Measurements from ENCODE around the gene SGIP1.

SGIP1 gene

DNA sequence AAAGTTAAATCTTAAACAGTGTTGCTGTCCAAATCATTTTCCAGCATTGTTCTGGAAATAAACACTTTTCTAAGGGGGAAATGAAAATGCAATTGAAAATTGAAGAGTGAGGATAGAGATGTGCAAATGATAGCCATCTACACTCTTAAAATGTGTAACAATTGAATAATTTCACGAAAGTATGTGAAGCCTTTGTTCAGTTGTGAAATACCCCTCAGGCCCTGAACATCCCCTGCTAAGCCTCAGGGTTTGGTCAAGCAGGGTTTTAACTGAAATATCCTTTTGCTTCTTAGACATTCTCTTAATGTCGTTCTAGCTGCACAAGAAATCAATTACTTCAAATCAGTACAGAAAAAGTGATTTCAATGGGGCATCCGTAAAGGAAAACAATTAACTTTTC lies 152.5 kb downstream of the SGIP1 start:
- Histone ChIP-seq H3K27ac (replicated peaks; ENCODE audit: low read length) (no peak overlapping the region), H4K8ac (ENCODE audit: low read depth, low read length) (no peak overlapping the region), H2BK120ac (ENCODE audit: low read depth, low read length) (no peak overlapping the region), H3K4me3 (ENCODE audit: low read length in 2 of 2) (no peak overlapping the region), H3K4ac (ENCODE audit: low read length) (no peak overlapping the region), H3K14ac (ENCODE audit: low read length) (no peak overlapping the region), H3K23ac (ENCODE audit: low read depth, low read length, poor library complexity) (no peak overlapping the region), H3K4me2 (ENCODE audit: insufficient read depth, low read length, poor library complexity, severe bottlenecking) (no peak overlapping the region), H3K36me3 (replicated peaks in 1 of 2; ENCODE audit: control insufficient read depth in 2 of 2, insufficient read depth in 2 of 2, low read length in 2 of 2) (peaks cover 0 to 1% of the 10 kb centered on the region in 2 donors), H3K9ac (ENCODE audit: low read depth, low read length, poor library complexity) (no peak overlapping the region), H2BK15ac (ENCODE audit: low read length) (no peak overlapping the region), H2AK5ac (ENCODE audit: low read depth, low read length) (no peak overlapping the region), H3K27me3 (ENCODE audit: control insufficient read depth in 3 of 3, insufficient read depth in 3 of 3, low read depth in 1 of 3, low read length in 3 of 3) (no peaks in the 10 kb centered on the region), H2AFZ (ENCODE audit: low read length) (no peak overlapping the region), H2BK12ac (ENCODE audit: low read length) (no peak overlapping the region), H2BK5ac (ENCODE audit: low read length) (no peak overlapping the region), H3K79me1 (ENCODE audit: low read depth, low read length) (no peaks in the 10 kb centered on the region), H3K18ac (ENCODE audit: low read length) (no peak overlapping the region), H4K91ac (ENCODE audit: low read depth, low read length, poor library complexity) (no peak overlapping the region), H3K9me3 (replicated peaks in 1 of 2; ENCODE audit: control insufficient read depth in 2 of 2, insufficient read depth in 1 of 2, low read depth in 1 of 2, low read length in 2 of 2) (no peaks in the 10 kb centered on the region), H3K4me1 (ENCODE audit: control insufficient read depth in 2 of 2, insufficient read depth in 1 of 2, low read depth in 1 of 2, low read length in 2 of 2) (peaks cover 0 to 4% of the 10 kb centered on the region in 2 donors)
- WGBS, 2 donors (ENCODE audit: extremely low coverage in 2 of 2, insufficient read length in 2 of 2, insufficient replicate concordance in 1 of 2): no CpG with 5 or more reads among the region's 3 CpGs
- DNase-seq (ENCODE audit: low spot score): no peak

DNA sequence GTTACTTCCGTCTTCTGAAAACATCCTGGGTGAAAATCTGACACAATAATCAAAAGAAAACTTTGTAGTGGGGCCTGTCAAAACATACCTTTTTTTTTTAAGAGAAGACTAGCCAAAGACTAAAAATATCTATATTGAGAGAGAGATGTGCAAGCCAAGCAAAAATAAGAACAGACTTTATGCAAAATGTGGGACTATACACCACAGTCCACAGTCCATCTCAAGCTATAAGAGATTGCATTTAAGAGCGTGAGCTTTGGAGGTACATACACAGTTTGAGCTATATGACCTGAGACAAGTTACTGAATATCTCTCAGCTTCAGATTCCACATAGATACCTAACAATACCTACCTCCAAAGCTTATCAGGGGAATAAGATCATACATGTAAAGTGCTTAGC lies 153.4 kb downstream of the SGIP1 start:
- WGBS, 2 donors (ENCODE audit: extremely low coverage in 2 of 2, insufficient read length in 2 of 2, insufficient replicate concordance in 1 of 2): no CpG with 5 or more reads among the region's 2 CpGs
- H2BK15ac ChIP-seq (ENCODE audit: low read length): no peak overlapping the region

DNA sequence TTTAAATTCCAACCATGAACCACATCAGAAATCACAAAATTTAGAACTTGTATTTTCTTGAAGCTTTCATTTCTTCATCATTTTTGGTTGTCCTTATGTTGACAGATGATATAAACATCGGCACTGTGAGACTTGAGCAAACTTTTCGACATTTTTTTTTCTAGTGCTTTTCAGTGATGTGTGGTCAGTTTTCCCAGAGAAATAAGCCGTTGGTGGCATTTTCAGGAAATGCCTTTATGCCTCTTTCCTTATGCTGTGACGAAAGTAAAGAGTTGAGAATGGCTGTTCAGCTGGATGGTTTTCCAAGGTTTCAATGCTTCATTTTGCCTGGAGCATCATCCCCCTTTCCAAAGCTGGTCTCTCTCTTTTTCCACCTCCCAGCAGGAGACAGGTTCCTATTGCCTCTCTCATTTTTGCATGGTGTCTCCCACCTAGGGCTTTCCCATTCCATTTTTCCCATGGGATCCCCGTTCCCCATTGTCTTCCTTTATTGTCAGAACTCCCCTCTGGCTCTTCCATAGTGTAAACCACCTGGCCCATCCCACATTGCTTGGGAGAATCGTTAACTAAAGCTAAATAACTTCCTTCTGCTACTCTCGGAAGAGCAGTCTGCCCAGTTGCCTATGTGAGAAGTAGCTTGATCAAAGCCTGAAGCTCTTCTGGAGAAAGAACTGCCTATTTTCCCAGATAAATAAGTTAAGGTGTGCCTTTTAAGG lies 156.9 kb downstream of the SGIP1 start:
- peaks cover 0 to 1% of the 10 kb centered on the region in 2 donors for H3K36me3 ChIP-seq (replicated peaks in 1 of 2; ENCODE audit: control insufficient read depth in 2 of 2, insufficient read depth in 2 of 2, low read length in 2 of 2)
- WGBS, 2 donors (ENCODE audit: extremely low coverage in 2 of 2, insufficient read length in 2 of 2, insufficient replicate concordance in 1 of 2): no CpG with 5 or more reads among the region's 7 CpGs
- H3K23ac ChIP-seq (ENCODE audit: low read depth, low read length, poor library complexity): no peak overlapping the region
- no peaks in the 10 kb centered on the region for H3K79me1 ChIP-seq (ENCODE audit: low read depth, low read length)
- no peak overlapping the region for H2BK5ac ChIP-seq (ENCODE audit: low read length)
- no peak overlapping the region for H3K9ac ChIP-seq (ENCODE audit: low read depth, low read length, poor library complexity)
- H4K91ac ChIP-seq (ENCODE audit: low read depth, low read length, poor library complexity): no peak overlapping the region
- peaks cover 0 to 9% of the 10 kb centered on the region in 2 donors for H3K4me1 ChIP-seq (ENCODE audit: control insufficient read depth in 2 of 2, insufficient read depth in 1 of 2, low read depth in 1 of 2, low read length in 2 of 2)
- H2BK15ac ChIP-seq (ENCODE audit: low read length): no peak overlapping the region
- H3K27me3 ChIP-seq (ENCODE audit: control insufficient read depth in 3 of 3, insufficient read depth in 3 of 3, low read depth in 1 of 3, low read length in 3 of 3): no peaks in the 10 kb centered on the region
- H2BK12ac ChIP-seq (ENCODE audit: low read length): no peak overlapping the region
- H3K4me2 ChIP-seq (ENCODE audit: insufficient read depth, low read length, poor library complexity, severe bottlenecking): no peak overlapping the region
- H2AFZ ChIP-seq (ENCODE audit: low read length): no peak overlapping the region
- no peak overlapping the region for H3K27ac ChIP-seq (replicated peaks; ENCODE audit: low read length)
- no peak overlapping the region for H2AK5ac ChIP-seq (ENCODE audit: low read depth, low read length)
- DNase-seq (ENCODE audit: low spot score): no peak
- no peak overlapping the region for H2BK120ac ChIP-seq (ENCODE audit: low read depth, low read length)
- no peaks in the 10 kb centered on the region for H3K9me3 ChIP-seq (replicated peaks in 1 of 2; ENCODE audit: control insufficient read depth in 2 of 2, insufficient read depth in 1 of 2, low read depth in 1 of 2, low read length in 2 of 2)
- no peak overlapping the region for H3K4ac ChIP-seq (ENCODE audit: low read length)
- no peak overlapping the region for H3K4me3 ChIP-seq (ENCODE audit: low read length in 2 of 2)
- no peak overlapping the region for H3K18ac ChIP-seq (ENCODE audit: low read length)
- H3K14ac ChIP-seq (ENCODE audit: low read length): no peak overlapping the region
- no peak overlapping the region for H4K8ac ChIP-seq (ENCODE audit: low read depth, low read length)

More for the DNA sequence above, 153.4 kb downstream of the SGIP1 start:
- Histone ChIP-seq H3K14ac (ENCODE audit: low read length) (no peak overlapping the region), H3K79me1 (ENCODE audit: low read depth, low read length) (no peaks in the 10 kb centered on the region), H3K4me1 (ENCODE audit: control insufficient read depth in 2 of 2, insufficient read depth in 1 of 2, low read depth in 1 of 2, low read length in 2 of 2) (peaks cover 0 to 4% of the 10 kb centered on the region in 2 donors), H4K8ac (ENCODE audit: low read depth, low read length) (no peak overlapping the region), H2BK5ac (ENCODE audit: low read length) (no peak overlapping the region), H3K18ac (ENCODE audit: low read length) (no peak overlapping the region), H2BK120ac (ENCODE audit: low read depth, low read length) (no peak overlapping the region), H3K4ac (ENCODE audit: low read length) (no peak overlapping the region), H3K27me3 (ENCODE audit: control insufficient read depth in 3 of 3, insufficient read depth in 3 of 3, low read depth in 1 of 3, low read length in 3 of 3) (no peaks in the 10 kb centered on the region), H3K4me3 (ENCODE audit: low read length in 2 of 2) (no peak overlapping the region), H3K9me3 (replicated peaks in 1 of 2; ENCODE audit: control insufficient read depth in 2 of 2, insufficient read depth in 1 of 2, low read depth in 1 of 2, low read length in 2 of 2) (no peaks in the 10 kb centered on the region), H3K27ac (replicated peaks; ENCODE audit: low read length) (no peak overlapping the region), H4K91ac (ENCODE audit: low read depth, low read length, poor library complexity) (no peak overlapping the region), H3K36me3 (replicated peaks in 1 of 2; ENCODE audit: control insufficient read depth in 2 of 2, insufficient read depth in 2 of 2, low read length in 2 of 2) (peaks cover 0 to 1% of the 10 kb centered on the region in 2 donors), H3K9ac (ENCODE audit: low read depth, low read length, poor library complexity) (no peak overlapping the region), H2BK12ac (ENCODE audit: low read length) (no peak overlapping the region), H3K23ac (ENCODE audit: low read depth, low read length, poor library complexity) (no peak overlapping the region), H2AK5ac (ENCODE audit: low read depth, low read length) (no peak overlapping the region), H2AFZ (ENCODE audit: low read length) (no peak overlapping the region), H3K4me2 (ENCODE audit: insufficient read depth, low read length, poor library complexity, severe bottlenecking) (no peak overlapping the region)
- no peak for DNase-seq (ENCODE audit: low spot score)

DNA sequence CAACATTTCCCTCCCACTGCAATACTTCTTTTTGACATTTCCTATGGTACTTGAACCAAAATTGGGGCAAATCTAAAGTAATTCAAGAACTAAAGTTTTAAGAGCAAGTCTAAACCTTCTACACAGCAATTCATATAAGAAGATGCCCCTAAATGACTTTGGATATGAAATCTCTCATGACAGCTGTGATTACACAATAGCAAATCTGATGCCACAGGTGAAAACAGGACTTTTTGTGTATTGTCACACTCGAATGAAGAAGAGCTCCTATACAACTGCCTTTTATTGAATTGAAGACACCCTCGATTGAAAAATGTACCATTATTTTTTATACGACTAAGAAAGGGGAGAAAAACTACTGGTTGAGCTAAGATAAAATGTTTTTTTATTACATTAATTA lies 158.7 kb downstream of the SGIP1 start:
- no peak overlapping the region for H2BK120ac ChIP-seq (ENCODE audit: low read depth, low read length)
- no peak overlapping the region for H2AK5ac ChIP-seq (ENCODE audit: low read depth, low read length)
- H2BK12ac ChIP-seq (ENCODE audit: low read length): no peak overlapping the region
- no peak overlapping the region for H3K27ac ChIP-seq (replicated peaks; ENCODE audit: low read length)
- WGBS, 2 donors (ENCODE audit: extremely low coverage in 2 of 2, insufficient read length in 2 of 2, insufficient replicate concordance in 1 of 2): no CpG with 5 or more reads among the region's 3 CpGs
- H4K91ac ChIP-seq (ENCODE audit: low read depth, low read length, poor library complexity): no peak overlapping the region
- H3K14ac ChIP-seq (ENCODE audit: low read length): no peak overlapping the region
- peaks cover 0 to 9% of the 10 kb centered on the region in 2 donors for H3K4me1 ChIP-seq (ENCODE audit: control insufficient read depth in 2 of 2, insufficient read depth in 1 of 2, low read depth in 1 of 2, low read length in 2 of 2)
- H3K4me2 ChIP-seq (ENCODE audit: insufficient read depth, low read length, poor library complexity, severe bottlenecking): no peak overlapping the region
- H3K4me3 ChIP-seq (ENCODE audit: low read length in 2 of 2): no peak overlapping the region
- H3K18ac ChIP-seq (ENCODE audit: low read length): no peak overlapping the region
- DNase-seq (ENCODE audit: low spot score): no peak
- H2BK5ac ChIP-seq (ENCODE audit: low read length): no peak overlapping the region
- H3K79me1 ChIP-seq (ENCODE audit: low read depth, low read length): no peaks in the 10 kb centered on the region
- no peak overlapping the region for H4K8ac ChIP-seq (ENCODE audit: low read depth, low read length)
- H2BK15ac ChIP-seq (ENCODE audit: low read length): no peak overlapping the region
- no peaks in the 10 kb centered on the region for H3K9me3 ChIP-seq (replicated peaks in 1 of 2; ENCODE audit: control insufficient read depth in 2 of 2, insufficient read depth in 1 of 2, low read depth in 1 of 2, low read length in 2 of 2)
- no peak overlapping the region for H3K23ac ChIP-seq (ENCODE audit: low read depth, low read length, poor library complexity)
- no peaks in the 10 kb centered on the region for H3K27me3 ChIP-seq (ENCODE audit: control insufficient read depth in 3 of 3, insufficient read depth in 3 of 3, low read depth in 1 of 3, low read length in 3 of 3)
- H3K36me3 ChIP-seq (replicated peaks in 1 of 2; ENCODE audit: control insufficient read depth in 2 of 2, insufficient read depth in 2 of 2, low read length in 2 of 2): peaks cover 0 to 1% of the 10 kb centered on the region in 2 donors
- no peak overlapping the region for H2AFZ ChIP-seq (ENCODE audit: low read length)
- no peak overlapping the region for H3K4ac ChIP-seq (ENCODE audit: low read length)
- no peak overlapping the region for H3K9ac ChIP-seq (ENCODE audit: low read depth, low read length, poor library complexity)
